ENCODE results near the gene CALN1.
"Not testable (repeated sequence)": the region's sequence is repeated elsewhere in the genome, so short reads cannot be mapped to it uniquely, and the experiment has no call there.

Gene CALN1

DNA sequence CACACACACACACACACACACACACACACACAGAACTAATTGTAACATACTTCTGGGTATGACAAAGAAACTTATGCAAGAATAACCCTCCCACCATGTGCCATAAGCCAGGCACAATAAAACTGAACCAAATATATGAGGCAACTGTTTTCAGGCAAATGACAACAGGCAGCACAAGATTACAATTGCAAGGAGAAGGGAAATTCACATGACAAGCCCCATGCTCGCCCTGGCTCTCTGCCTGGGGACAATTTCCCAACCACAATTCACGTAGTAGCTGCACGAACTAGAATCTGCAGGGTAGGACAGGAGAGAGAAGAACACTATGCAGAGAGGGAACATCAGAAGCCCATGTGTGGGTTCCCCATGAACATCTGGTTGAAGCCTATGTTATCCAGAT, 143.3 kb downstream of the CALN1 start:
- in situ Hi-C loops (cut with MboI; ENCODE audit: low sequenced_read_pairs), result no loop called here

DNA sequence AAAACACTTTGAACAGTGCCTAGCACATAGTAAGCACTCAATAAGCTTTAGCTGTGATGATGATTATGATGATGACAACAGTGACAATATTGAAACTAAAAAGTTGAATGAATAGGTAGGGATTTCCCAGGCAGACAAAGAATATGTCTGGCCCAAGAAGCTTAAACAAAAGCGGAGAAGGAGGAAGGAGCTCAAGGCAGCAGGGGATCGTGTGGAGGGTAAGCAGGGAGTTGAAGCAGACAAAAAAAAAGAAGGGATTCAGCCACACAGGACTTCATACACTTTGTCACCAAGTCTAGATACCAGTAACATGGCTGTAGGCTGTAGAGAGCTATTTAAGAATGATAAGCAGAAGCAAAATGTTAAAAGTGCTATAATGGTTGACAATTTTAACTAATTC, 144.0 kb downstream of the CALN1 start:
- in situ Hi-C loops (cut with MboI; ENCODE audit: low sequenced_read_pairs), result no loop called here

DNA sequence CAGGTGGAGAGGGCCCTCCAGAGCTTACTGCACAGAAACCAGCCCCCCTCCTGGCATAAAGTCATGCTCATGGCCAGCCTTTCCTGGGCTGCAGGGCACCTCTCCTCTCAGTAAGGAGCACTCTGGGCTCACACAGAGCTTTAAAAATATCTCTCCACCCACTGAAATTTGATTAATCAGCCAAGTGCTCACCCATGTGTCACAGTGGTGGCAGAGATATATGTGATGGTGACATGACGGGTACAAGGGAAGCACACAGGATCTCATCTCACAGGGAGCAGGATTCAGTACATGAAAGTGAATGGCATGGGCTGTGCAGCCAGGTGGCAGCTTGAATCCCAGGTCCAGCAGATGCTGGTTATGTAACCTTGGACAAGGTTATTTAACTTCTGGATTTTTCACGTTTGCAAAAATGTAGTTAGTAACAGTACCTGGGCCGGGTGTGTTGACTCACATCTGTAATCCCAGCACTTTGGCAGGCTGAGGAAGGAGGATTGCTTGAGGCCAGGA, 144.8 kb downstream of the CALN1 start:
- in situ Hi-C loops (cut with MboI; ENCODE audit: low sequenced_read_pairs), result no loop called here

DNA sequence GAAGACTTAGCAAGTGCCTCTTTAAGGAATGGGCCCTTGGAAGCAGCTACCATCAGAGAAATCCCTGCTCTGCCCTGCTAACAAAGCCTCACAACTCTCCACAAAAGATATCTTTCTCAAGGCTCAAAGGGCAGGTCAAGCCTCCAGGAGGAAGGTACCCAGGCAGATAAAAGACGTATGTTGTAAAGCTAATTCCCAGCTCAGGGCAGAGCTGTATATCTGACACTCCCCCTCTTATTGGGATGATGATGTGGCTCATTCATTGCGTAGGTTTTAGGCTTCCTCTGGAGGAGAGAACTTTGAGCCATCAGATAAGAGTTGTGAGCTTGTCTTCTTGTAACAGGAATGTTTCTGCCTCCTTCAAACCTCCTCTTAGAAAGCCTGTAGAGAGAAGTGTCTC, 145.4 kb downstream of the CALN1 start:
- in situ Hi-C loops (cut with MboI; ENCODE audit: low sequenced_read_pairs), result no loop called here

DNA sequence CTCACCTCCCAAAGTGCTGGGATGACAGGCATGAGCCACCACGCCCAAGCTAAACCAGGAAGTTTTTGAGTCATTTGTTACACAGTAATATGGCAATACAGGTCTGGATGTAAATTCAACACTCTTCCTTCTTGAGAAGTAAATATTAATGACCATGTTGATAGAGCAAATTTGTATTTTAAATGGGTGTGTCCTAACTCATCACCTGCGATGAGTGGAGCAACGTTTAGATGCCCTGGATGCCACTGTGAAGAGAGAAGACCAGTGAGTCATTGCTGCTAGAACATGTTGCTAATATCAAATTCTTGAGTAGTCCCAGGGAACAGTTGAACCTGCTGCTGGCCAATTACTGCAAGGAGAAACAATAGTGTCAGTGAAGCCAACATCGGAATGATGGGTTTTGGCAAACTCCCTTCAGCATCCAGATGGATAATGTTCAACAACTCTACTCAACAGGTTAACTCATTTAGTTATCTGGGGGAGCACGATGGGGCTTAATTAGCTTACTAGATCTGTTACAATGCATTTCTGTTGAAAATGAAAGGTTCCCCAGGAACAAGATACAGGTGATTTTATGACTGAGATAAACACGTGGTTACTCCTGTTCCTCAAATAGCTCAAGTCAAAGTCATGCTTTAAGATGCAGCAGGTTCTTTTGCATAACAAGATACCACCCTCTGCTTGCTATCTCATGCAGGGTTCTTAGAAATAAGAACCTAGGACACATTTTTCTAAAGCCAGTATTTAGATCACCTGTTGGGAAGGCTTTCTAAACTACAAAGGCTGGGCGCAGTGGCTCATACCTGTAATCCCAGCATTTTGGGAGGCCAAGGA, 146.8 kb downstream of the CALN1 start:
- in situ Hi-C loops (cut with MboI; ENCODE audit: low sequenced_read_pairs), result no loop called here

DNA sequence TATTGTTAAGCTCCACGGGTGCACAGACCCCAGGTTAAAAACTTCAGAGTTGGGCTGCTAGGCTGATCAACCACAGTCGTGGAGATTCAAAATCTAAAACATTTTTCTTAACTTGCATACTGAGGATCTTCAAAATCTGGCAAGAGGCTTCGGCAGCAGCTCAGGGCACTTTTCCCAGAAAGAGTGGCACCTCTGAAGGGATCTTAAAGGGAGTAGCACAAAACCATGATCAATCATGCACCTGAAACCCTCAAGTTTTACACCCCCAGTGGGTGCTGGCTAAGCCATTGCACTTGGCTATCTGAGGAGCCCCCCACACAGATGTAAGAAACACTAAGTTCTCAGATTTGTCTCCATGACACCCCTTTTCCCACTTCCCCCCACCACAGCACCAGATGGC, 151.7 kb downstream of the CALN1 start:
- in situ Hi-C loops (cut with MboI; ENCODE audit: low sequenced_read_pairs), result no loop called here

DNA sequence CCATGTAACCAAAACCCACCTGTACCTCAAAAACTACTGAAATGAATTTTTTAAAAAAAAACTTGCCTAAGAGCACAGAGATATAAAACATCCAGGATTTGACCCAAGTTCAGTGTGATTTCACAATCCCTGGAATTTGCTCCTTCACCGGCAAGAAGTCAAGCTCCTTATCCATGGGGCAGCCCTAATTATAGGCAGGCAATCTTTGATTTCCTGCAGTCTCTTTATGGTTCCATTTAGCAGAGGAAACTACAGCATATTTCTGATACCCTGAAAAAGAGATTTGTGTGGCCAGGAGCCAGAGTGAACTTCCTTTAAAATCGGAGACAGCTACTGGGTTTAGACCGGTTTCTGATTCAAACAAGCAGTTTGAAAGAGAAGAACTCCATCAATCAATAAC, 154.1 kb downstream of the CALN1 start:
- in situ Hi-C loops (cut with MboI; ENCODE audit: low sequenced_read_pairs), result no loop called here

DNA sequence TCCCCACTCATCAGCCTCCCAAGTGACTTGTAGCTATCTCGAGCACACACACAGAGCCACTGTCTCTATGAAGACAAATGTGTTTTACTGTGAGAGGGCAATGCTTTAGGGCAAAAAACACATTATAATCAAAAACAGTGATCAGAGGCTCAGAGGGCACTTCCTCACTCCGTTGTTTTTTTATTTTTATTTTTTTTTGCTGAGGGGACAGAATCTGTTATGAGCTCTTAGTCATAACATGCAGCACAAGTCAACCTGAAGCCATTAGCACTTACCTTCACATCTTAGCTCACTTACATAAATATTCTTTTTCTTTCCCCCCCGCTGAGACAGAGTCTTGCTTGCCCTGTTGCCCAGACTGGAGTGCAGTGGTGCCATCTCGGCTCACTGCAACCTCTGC, 157.7 kb downstream of the CALN1 start:
- in situ Hi-C loops (cut with MboI; ENCODE audit: low sequenced_read_pairs), result no loop called here

DNA sequence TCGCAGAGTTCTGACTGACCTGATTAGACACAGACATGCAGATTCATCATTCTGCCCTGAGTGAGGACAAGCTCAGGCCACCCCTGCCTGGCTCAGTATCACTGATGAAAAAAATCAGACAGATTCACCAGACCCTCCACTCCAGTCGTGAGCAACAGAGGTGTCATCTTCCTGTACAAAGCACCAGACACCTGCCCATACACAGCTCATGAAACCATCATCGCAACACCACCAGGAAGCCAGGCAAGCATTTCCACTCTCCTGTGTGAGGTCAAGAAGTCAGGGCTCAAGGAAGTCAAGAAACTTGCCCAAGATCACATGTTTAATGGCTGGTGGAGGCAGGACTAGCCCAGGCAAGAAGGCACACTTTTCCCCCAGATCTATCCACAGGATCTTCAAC, 163.0 kb downstream of the CALN1 start:
- in situ Hi-C loops (cut with MboI; ENCODE audit: low sequenced_read_pairs), result no loop called here

DNA sequence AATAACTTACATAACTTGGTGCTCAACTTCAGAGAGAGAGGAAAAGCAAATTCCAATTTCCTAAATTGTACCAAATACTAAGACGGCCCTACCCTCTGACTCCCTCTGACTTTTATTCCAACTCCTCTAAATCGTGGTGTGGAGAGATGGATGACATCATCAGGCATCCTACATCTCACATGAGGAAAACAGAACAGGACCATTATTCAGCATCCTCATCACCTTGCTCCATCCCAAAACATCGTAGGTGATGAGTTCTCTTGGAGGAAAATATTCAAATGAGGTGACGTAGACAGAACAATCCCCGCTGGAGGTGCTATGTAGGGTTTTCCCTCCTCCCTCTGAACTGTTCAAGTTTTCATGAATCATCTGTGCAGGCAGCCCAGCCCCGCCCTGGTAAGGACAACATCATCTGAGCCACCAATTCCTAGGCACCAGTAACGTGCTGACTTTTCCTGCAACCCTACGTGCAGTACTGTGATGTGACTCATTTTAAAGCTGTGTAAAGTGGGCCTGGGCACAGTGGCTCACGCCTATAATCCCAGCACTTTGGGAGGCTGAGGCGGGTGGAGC, 167.2 kb downstream of the CALN1 start:
- in situ Hi-C loops (cut with MboI; ENCODE audit: low sequenced_read_pairs), result no loop called here

DNA sequence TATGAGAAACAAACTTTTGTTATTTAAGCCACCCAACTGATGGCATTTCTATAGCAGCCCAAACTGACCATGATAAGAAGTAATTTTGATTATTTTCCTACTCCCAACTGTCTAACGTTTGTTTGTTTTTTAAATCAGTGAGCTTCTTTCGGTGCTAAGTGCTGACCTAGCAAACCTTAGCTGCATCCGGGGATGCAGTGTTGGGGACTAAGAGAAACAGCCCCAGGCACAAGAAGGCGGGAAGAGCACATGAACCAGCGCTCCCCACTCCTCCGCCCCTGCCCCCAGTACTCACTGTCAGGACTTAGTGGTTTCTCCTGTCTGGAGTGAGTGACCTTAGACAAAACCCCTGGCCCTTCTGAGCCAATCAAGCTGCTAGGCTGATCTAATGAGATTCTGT, 168.8 kb downstream of the CALN1 start:
- in situ Hi-C loops (cut with MboI; ENCODE audit: low sequenced_read_pairs), result no loop called here

DNA sequence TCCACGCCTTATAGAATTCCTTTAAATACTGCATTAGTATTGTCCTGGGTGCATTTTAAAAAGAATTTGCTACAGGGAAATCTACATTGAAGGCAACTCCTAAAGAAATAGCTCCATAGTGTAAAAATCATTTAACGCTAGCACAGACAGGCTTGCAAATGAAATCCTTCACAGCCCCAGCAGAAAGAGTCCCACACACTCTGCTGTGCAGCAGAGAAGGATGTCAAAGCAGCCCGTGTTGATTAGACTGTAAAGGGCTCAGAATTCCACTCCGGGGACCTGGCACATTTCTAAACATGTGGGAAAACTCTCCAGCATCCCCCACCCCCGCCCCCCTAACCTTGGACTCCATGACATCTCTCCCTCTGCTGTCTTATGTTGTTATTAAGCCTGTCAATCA, 176.8 kb downstream of the CALN1 start:
- in situ Hi-C loops (cut with MboI; ENCODE audit: low sequenced_read_pairs), result no loop called here

DNA sequence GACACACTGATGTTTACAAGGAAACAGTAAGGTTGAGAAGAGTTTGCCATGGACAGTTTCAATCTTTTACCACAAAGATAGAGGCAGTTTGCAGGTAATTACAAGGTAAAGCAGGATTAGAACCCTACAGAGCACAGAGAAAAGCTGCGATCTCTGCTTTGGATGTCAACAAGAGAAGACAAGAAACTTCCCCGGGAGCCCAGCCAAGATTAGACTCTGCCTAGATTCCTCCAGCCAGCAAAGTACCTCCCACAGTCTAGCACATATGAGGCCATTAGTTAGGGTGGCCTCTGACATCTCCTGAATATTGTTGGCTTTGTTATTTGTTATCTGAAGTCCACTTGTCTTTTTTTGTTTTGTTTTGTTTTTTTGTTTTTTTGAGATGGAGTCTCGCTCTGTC, 178.1 kb downstream of the CALN1 start:
- in situ Hi-C loops (cut with MboI; ENCODE audit: low sequenced_read_pairs), result no loop called here

DNA sequence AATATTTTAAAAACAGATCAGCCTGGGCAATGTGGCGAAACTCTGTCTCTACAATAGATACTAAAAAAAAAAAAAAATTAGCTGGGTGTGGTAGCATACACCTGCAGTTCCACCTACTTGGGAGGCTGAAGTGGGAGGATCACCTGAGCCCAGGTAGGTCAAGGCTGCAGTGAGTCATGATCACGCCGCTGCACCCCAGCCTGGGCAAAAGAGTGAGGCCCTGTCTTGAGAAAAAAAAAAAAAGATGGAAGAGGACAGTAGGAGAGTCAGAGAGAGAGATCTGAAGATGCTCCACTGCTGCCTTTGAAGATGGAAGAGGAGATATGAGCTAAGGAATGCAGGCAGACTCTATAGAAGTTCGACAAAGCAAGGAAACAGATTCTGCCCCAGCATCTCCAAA, 181.9 kb downstream of the CALN1 start:
- in situ Hi-C loops (cut with MboI; ENCODE audit: low sequenced_read_pairs), result no loop called here

DNA sequence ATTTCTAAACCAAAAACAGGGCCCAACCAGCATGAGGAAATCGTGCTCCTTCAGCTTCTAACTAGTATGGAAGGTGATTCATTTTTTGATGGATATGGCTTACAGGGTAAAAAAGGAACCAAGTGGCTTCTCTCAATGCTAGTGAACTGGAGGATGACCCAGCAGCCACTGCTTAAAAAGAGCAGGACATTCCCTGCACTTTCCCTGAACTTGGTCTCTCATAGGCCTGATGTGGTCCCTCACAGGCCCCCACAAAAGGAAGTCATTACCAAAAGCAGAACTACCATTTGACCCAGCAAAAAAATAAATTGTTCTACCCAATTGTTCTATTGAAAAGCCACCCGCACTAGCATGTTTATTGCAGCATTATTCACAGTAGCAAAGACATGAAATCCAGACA, 188.8 kb downstream of the CALN1 start:
- in situ Hi-C loops (cut with MboI; ENCODE audit: low sequenced_read_pairs), result no loop called here

DNA sequence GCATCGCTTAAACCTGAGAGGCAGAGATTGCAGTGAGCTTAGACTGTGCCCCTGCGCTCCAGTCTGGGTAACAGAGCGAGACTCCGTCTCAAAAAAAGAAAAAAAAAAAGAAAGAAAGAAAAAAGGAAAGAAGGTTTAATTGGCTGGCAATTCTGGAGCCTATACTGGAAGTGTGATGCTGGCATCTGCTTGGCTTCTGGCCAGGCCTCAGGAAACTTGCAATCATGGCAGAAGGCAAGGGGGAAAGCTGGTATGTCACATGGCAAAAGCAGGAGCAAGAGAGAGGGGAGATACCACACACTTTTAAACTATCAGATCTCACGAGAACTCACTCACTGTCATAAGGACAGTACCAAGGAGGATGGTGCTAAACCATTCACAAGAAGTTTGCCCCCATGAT, 190.0 kb downstream of the CALN1 start:
- in situ Hi-C loops (cut with MboI; ENCODE audit: low sequenced_read_pairs), result no loop called here

DNA sequence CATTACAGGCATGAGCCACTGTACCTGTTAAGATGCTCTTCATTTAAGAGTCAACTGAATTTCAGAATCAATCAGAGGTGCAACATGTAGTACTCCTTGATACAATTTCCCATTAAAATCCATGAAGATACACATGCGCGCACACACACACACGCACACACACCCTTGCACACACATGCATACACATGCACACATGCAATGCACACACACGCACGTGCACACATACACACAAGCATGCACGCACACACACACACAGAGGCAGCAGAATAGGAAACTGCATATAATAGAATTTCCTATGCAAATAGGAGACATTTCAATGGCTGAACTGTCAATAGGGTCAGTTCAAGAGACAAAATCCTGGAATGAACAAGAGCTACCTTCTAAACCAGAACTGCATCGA, 192.6 kb downstream of the CALN1 start:
- in situ Hi-C loops (cut with MboI; ENCODE audit: low sequenced_read_pairs), result no loop called here

DNA sequence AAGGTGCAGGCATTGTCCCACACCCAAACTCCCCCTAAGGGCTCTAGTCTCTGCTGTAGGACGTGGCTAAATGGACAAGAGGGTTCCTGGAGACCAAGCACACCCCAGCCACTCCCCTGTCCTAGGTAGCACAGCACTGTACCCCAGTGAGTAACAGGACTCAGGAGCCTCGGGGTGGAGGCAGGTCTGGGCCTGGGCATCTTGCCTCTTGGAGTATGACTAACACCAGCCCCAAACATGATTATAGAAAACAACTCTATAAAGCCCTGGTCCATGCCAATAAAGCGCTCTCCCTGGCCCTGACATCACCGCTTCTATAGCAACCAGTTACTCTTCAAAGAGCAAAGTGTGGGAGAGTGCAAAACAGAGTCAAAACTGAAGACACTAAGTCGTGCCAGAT, 195.0 kb downstream of the CALN1 start:
- in situ Hi-C loops (cut with MboI; ENCODE audit: low sequenced_read_pairs), result no loop called here

DNA sequence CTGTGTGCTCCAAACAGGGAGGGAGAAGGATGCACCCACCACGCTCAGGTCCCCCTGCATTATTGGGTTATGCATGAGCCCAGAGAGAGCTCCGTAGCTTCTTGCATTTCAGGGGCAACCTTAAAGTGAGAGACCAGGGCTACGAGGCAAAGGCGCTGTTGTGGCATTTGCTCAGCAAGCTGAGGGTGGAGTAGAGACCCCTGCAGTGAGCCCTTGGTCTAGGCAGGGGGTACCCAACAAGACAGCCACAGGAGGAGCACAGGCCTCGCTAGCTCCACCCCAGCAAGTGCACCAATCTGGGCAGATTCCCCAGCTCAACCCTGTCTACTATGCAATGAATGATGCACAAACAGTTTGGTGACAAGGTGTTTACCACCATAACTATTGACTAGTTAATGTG, 198.4 kb downstream of the CALN1 start:
- in situ Hi-C loops (cut with MboI; ENCODE audit: low sequenced_read_pairs), result no loop called here

DNA sequence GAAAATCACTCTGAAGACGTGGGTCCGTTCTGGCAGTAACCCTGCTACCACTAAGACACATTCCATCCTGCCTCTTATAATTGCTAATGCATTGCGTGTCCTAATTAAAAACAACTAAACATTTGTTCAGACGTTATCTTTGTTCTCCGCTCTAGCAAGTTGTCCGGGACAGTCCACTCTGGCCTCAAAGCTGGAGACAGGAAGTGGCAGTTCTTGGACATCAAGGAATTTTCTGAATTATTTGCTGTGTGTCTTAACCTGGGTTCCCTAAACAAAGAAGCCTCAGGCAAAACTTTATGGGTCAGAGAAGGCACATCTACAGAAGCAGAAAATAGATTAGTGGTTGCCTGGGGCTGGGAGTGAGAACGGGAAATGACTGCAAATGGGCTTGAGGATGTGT, 199.1 kb downstream of the CALN1 start:
- in situ Hi-C loops (cut with MboI; ENCODE audit: low sequenced_read_pairs), result no loop called here

DNA sequence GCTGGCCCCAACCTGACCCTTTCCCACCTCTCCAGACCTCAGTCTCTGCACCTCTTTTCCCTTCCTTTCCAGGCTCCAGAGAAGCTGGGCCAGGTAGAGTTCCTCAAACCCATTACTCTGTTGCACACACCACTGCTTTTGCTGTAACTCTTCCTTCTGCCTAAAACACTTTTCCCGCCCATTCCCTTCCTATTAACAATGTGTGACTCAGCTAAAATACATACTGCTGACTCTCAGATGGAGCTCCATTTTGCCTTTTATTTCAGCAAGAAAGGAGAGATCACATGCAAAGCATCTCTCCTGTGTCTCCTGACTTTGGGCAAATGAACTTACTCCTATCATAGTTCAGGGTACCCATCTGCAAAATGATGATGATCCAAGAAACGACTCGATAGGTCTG, 201.0 kb downstream of the CALN1 start:
- in situ Hi-C loops (cut with MboI; ENCODE audit: low sequenced_read_pairs), result no loop called here

DNA sequence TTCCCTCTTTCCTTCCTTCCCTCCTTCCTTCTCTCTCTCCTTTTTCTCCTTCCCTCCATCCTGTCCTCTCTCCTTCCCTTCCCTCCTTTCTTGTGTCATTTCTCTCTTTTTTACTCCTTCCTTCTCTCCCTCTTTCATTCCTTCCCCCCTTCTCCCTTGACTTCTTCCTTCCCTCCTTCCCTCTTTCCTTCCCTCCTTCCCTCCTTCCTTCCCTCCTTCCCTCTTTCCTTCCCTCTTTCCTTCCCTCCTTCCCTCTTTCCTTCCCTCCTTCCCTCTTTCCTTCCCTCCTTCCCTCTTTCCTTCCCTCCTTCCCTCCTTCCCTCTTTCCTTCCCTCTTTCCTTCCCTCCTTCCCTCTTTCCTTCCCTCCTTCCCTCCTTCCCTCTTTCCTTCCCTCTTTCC, 203.1 kb downstream of the CALN1 start:
- in situ Hi-C loops (cut with MboI; ENCODE audit: low sequenced_read_pairs), result not testable (repeated sequence)

DNA sequence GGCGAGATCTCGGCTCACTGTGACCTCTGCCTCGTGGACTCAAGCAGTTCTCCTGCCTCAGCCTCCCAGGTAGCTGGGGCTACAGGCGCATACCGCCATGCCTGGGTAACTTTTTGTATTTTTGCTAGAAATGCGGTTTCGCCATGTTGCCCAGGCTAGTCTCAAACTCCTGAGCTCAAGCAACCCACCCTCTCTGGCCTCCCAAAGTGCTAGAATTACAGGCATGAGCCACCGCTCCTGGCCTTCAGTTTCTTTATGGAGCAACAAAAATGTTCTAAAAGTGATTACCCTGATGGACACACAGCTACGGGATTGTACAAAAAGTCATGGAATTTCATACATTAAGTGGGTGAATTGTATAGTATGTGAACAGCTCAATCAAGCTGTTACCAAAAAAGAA, 216.0 kb downstream of the CALN1 start:
- in situ Hi-C loops (cut with MboI; ENCODE audit: low sequenced_read_pairs), result no loop called here

All from HL-60/S4 treated with retinoic acid at 250 ng/mL for 4 days and 3 days (cell line).